Endodermal cell (in vitro differentiated cells): ENCODE results near the gene IMMP2L. TPM values are rescaled to one million over a fixed set of nuclear protein-coding genes. Genes with fewer than 3 reads are reported as not detected.

Experiments
- DNase-seq: peaks from one replicate; pipeline ENCODE4 v3.0.0-alpha.2; 2017
- H3K27ac ChIP-seq: 2 replicates; pipeline ENCODE4 v1.5.1; 2013; ENCODE audit warnings: mild to moderate bottlenecking, low read depth, low read length, moderate library complexity
- H3K27me3 ChIP-seq: 2 replicates; pipeline ENCODE4 v1.6.1; 2013; ENCODE audit warnings: mild to moderate bottlenecking, low read length, moderate library complexity; ENCODE audit not compliant: insufficient read depth, control insufficient read depth, poor library complexity, severe bottlenecking
- H3K36me3 ChIP-seq: 2 replicates; pipeline ENCODE4 v1.7.0; 2013; ENCODE audit warnings: mild to moderate bottlenecking, low read length, moderate library complexity; ENCODE audit not compliant: control insufficient read depth, insufficient read depth
- H3K4me1 ChIP-seq: one replicate; pipeline ENCODE4 v1.7.0; 2013; ENCODE audit warnings: low read length; ENCODE audit not compliant: control insufficient read depth, insufficient read depth
- H3K4me3 ChIP-seq: 2 replicates; pipeline ENCODE4 v1.5.1; 2013; ENCODE audit warnings: mild to moderate bottlenecking, low read length, moderate library complexity
- H3K9ac ChIP-seq: 2 replicates; pipeline ENCODE4 v1.6.1; 2013; ENCODE audit warnings: mild to moderate bottlenecking, low read length, moderate library complexity; ENCODE audit not compliant: poor library complexity, severe bottlenecking; ENCODE audit errors: extremely low read depth
- H3K9me3 ChIP-seq: 2 replicates; pipeline ENCODE4 v1.6.1; 2013; ENCODE audit warnings: mild to moderate bottlenecking, low read length, moderate library complexity; ENCODE audit not compliant: control insufficient read depth
- H3K27ac Mint-ChIP-seq: 2 replicates; pipeline ENCODE4 v1.8.0; 2020; ENCODE audit warnings: mixed read lengths
- H3K27me3 Mint-ChIP-seq: 2 replicates; pipeline ENCODE4 v1.8.0; 2021; ENCODE audit warnings: mild to moderate bottlenecking, mixed read lengths; ENCODE audit not compliant: insufficient read depth
- H3K36me3 Mint-ChIP-seq: 2 replicates; pipeline ENCODE4 v1.8.0; 2020; ENCODE audit warnings: low read depth, mixed read lengths
- H3K4me1 Mint-ChIP-seq: 2 replicates; pipeline ENCODE4 v1.8.0; 2020; ENCODE audit warnings: mixed read lengths
- H3K4me3 Mint-ChIP-seq: 2 replicates; pipeline ENCODE4 v1.8.0; 2020; ENCODE audit warnings: mild to moderate bottlenecking, moderate library complexity, mixed read lengths
- H3K9me3 Mint-ChIP-seq: 2 replicates; pipeline ENCODE4 v1.8.0; 2020; ENCODE audit warnings: mild to moderate bottlenecking, mixed read lengths
- CTCF ChIP-seq: fragments of 200-600 bp; sonication (generic); conservative IDR thresholded peaks from 2 replicates; pipeline ENCODE4 v1.5.0; 2021; ENCODE audit warnings: antibody characterized with exemption, mild to moderate bottlenecking
- WGBS, 2 experiments: methylation state at CpG; one replicate each; pipeline versions ENCODE4 v1.1.5 to v1.1.7; 2013; ENCODE audit warnings: missing lambda C conversion rate in 2 of 2, mixed read lengths in 1 of 2; ENCODE audit not compliant: insufficient coverage in 1 of 2, insufficient read length in 1 of 2; 5-methylcytosine and 5-hydroxymethylcytosine counted together
- total RNA-seq, 2 donors: library from RNA; stranded (reverse); fragmentation: NEBNext Ultra II Directional in 1 of 2; extraction: Animal tissue kit (Norgen Biotek cat#: 25700) in 1 of 2; gene quantifications; 2 replicates in 1 of 2; 3 replicates in 1 of 2; pipeline ENCODE4 v1.2.1, GENCODE V29; 2021

IMMP2L gene
- total RNA-seq, 2 donors from 2014 or later, result 17.7 to 19.4 TPM

GRCh38 chr7:110852156-110852940 is 709.9 kb downstream of the IMMP2L start:
- WGBS, 2 experiments, result 85 to 89% methylated on average over 3 to 4 of the region's 4 CpGs
- Mint-ChIP-seq H3K36me3 (peaks cover 4% of the 10 kb centered on the region), H3K4me3 (no peak overlapping the region), H3K27me3 (no peaks in the 10 kb centered on the region), H3K9me3 (peaks cover 10% of the 10 kb centered on the region), H3K4me1 (peaks cover 8% of the 10 kb centered on the region), H3K27ac (no peak overlapping the region)
- H3K27me3 ChIP-seq, result no peaks in the 10 kb centered on the region
- H3K4me1 ChIP-seq, result no peaks in the 10 kb centered on the region
- DNase-seq, result no peak
- no peak for TF ChIP-seq CTCF
- no peaks in the 10 kb centered on the region for H3K36me3 ChIP-seq
- peaks cover 12% of the 10 kb centered on the region for H3K9me3 ChIP-seq
- H3K27ac ChIP-seq, result no peak overlapping the region
- H3K4me3 ChIP-seq, result no peak overlapping the region
- H3K9ac ChIP-seq, result no peak overlapping the region

GRCh38 chr7:110850224-110850623 is 712.1 kb downstream of the IMMP2L start:
- peaks cover 11% of the 10 kb centered on the region for H3K4me1 Mint-ChIP-seq
- no peak for DNase-seq
- no peaks in the 10 kb centered on the region for H3K27me3 ChIP-seq
- no peak overlapping the region for H3K27ac ChIP-seq
- peaks cover 12% of the 10 kb centered on the region for H3K9me3 ChIP-seq
- H3K36me3 ChIP-seq, result no peaks in the 10 kb centered on the region
- H3K36me3 Mint-ChIP-seq, result peaks cover 4% of the 10 kb centered on the region
- no peak overlapping the region for H3K27ac Mint-ChIP-seq
- 94 to 100% methylated on average over 2 to 3 of the region's 3 CpGs for WGBS, 2 experiments
- H3K9me3 Mint-ChIP-seq, result peaks cover 10% of the 10 kb centered on the region
- H3K27me3 Mint-ChIP-seq, result no peaks in the 10 kb centered on the region
- no peak overlapping the region for H3K4me3 Mint-ChIP-seq
- no peak overlapping the region for H3K9ac ChIP-seq
- H3K4me1 ChIP-seq, result no peaks in the 10 kb centered on the region
- H3K4me3 ChIP-seq, result no peak overlapping the region
- no peak for TF ChIP-seq CTCF

- Mint-ChIP-seq H3K9me3 (no peaks in the 10 kb centered on the region), H3K4me1 (peaks cover 27% of the 10 kb centered on the region), H3K36me3 (no peaks in the 10 kb centered on the region), H3K4me3 (no peak overlapping the region), H3K27me3 (no peaks in the 10 kb centered on the region), H3K27ac (no peak overlapping the region)
- WGBS, 2 experiments, result 96% methylated on average over 3 to 4 of the region's 4 CpGs
- Histone ChIP-seq H3K27me3 (no peaks in the 10 kb centered on the region), H3K4me3 (no peak overlapping the region), H3K9ac (no peak overlapping the region), H3K36me3 (no peaks in the 10 kb centered on the region), H3K9me3 (no peaks in the 10 kb centered on the region), H3K4me1 (peaks cover 2% of the 10 kb centered on the region), H3K27ac (no peak overlapping the region)
- no peak for TF ChIP-seq CTCF
- DNase-seq, result no peak
Observed at GRCh38 chr7:110842796-110843195, 719.5 kb downstream of the IMMP2L start.
